Neural progenitor cell (in vitro differentiated cells): Measurements from ENCODE around the gene NCS1.

Experiments used
- CTCF ChIP-seq: fragments of 200-600 bp; sonication (generic); IDR thresholded peaks from 2 replicates; pipeline ENCODE4 v1.5.1; 2017; ENCODE audit warnings: antibody characterized with exemption, mild to moderate bottlenecking
- EZH2 ChIP-seq: fragments of 200-600 bp; sonication (generic); IDR thresholded peaks from 2 replicates; pipeline ENCODE4 v1.6.1; 2017; ENCODE audit warnings: antibody characterized with exemption, mild to moderate bottlenecking, moderate library complexity
- EZH2phosphoT487 ChIP-seq: fragments of 200-600 bp; sonication (generic); IDR thresholded peaks from 2 replicates; pipeline ENCODE4 v1.6.1; 2017; ENCODE audit warnings: antibody characterized with exemption

- no peak for TF ChIP-seq CTCF
- no peak for TF ChIP-seq EZH2phosphoT487
- no peak for TF ChIP-seq EZH2
These were observed 27.5 kb upstream of the NCS1 start for GRCh38 chr9:130144703-130145102.
